Left lung (tissue), 10 donors: ENCODE data around the gene SDK1. TPM values are rescaled to one million over a fixed set of nuclear protein-coding genes. Genes with fewer than 3 reads are reported as not detected.

Source experiments
- ATAC-seq: fragments of 200-7000 bp; cut with Tn5 transposase; one replicate; pipeline ENCODE4 v1.9.1; 2020; ENCODE audit warnings: moderate library complexity
- DNase-seq, 4 donors: peaks; one replicate each; pipeline ENCODE4 v3.0.0-alpha.2; 2013 to 2020
- H3K27ac ChIP-seq, 2 donors: fragments of 200-600 bp; sonication (generic) in 1 of 2; one replicate each; pipeline versions ENCODE4 v1.5.0 to v1.8.0; 2020 to 2021
- H3K27me3 ChIP-seq, 2 donors: fragments of 200-600 bp; sonication (generic) in 1 of 2; one replicate each; pipeline versions ENCODE4 v1.5.0 to v1.8.0; 2020 to 2021
- H3K36me3 ChIP-seq, 2 donors: fragments of 200-600 bp; sonication (generic) in 1 of 2; one replicate each; pipeline versions ENCODE4 v1.5.0 to v1.8.0; 2020 to 2021
- H3K4me1 ChIP-seq, 2 donors: fragments of 200-600 bp; one replicate each; pipeline ENCODE4 v1.8.0; 2021
- H3K4me3 ChIP-seq, 2 donors: fragments of 200-600 bp; sonication (generic) in 1 of 2; one replicate each; pipeline versions ENCODE4 v1.5.0 to v1.8.0; 2020 to 2021; ENCODE audit warnings: mild to moderate bottlenecking in 1 of 2
- H3K9me3 ChIP-seq, 2 donors: fragments of 200-600 bp; sonication (generic) in 1 of 2; one replicate each; pipeline versions ENCODE4 v1.5.0 to v1.8.0; 2020 to 2021
- CTCF ChIP-seq, 2 donors: fragments of 200-600 bp; sonication (generic) in 1 of 2; IDR thresholded peaks; one replicate each; pipeline versions ENCODE4 v1.5.0 to v1.8.0; 2021; ENCODE audit warnings: antibody characterized with exemption in 2 of 2
- intact Hi-C, 2 donors: fragments of 100-400 bp; cut with DNase I; formaldehyde crosslinking; loops; one replicate each; pipeline versions ENCODE4 v1.11.2 to v1.14.2; 2022
- polyA plus RNA-seq, 6 donors: library from polyadenylated mRNA; unstranded; fragments of 120-200 nt; gene quantifications; one replicate each; pipeline ENCODE4 v1.2.1, GENCODE V29; 2013; ENCODE audit not compliant: insufficient read length in 6 of 6
- total RNA-seq, 2 donors: library from RNA; stranded (reverse); fragmentation: NEBNext Ultra II Directional; extraction: Animal tissue kit (Norgen Biotek cat#: 25700); gene quantifications; one replicate each; pipeline ENCODE4 v1.2.1, GENCODE V29; 2021
- donor health status: DM: no; HTN: yes; CAD: no.
- donor health status: DM: no; HTN: no; CAD: no.

Gene SDK1
- total and polyA plus RNA-seq, 8 donors: 5.5 to 17.6 (median 13.0) TPM

GRCh38 chr7:4265676-4266075 lies 964.6 kb downstream of the SDK1 start:
- Histone ChIP-seq H3K4me3 (no peak overlapping the region), H3K27ac (no peak overlapping the region), H3K9me3 (no peaks in the 10 kb centered on the region), H3K36me3 (no peaks in the 10 kb centered on the region), H3K27me3 (peaks cover 0 to 22% of the 10 kb centered on the region in 2 donors), H3K4me1 (no peaks in the 10 kb centered on the region)
- intact Hi-C loops: no loop called here
- TF ChIP-seq CTCF (IDR thresholded peaks at IDR 0.05): no peak
- DNase-seq: no peak
- no peak for ATAC-seq

GRCh38 chr7:4266270-4267040 lies 965.4 kb downstream of the SDK1 start:
- ATAC-seq: no peak
- H3K27me3 ChIP-seq: peaks cover 0 to 22% of the 10 kb centered on the region in 2 donors
- intact Hi-C loops: no loop called here
- no peak overlapping the region for H3K27ac ChIP-seq
- no peaks in the 10 kb centered on the region for H3K4me1 ChIP-seq
- TF ChIP-seq CTCF (IDR thresholded peaks at IDR 0.05): no peak
- H3K4me3 ChIP-seq: no peak overlapping the region
- no peak for DNase-seq
- no peaks in the 10 kb centered on the region for H3K36me3 ChIP-seq
- no peaks in the 10 kb centered on the region for H3K9me3 ChIP-seq

- no peaks in the 10 kb centered on the region for H3K4me1 ChIP-seq
- ATAC-seq: no peak
- peaks cover 0 to 22% of the 10 kb centered on the region in 2 donors for H3K27me3 ChIP-seq
- no peaks in the 10 kb centered on the region for H3K36me3 ChIP-seq
- DNase-seq: peak in 2 of 4 donors; percentile 18 to 33
- H3K4me3 ChIP-seq: no peak overlapping the region
- no peaks in the 10 kb centered on the region for H3K9me3 ChIP-seq
- intact Hi-C loops: no loop called here
- H3K27ac ChIP-seq: no peak overlapping the region
- TF ChIP-seq CTCF (IDR thresholded peaks at IDR 0.05): no peak
These were observed 966.4 kb downstream of the SDK1 start for GRCh38 chr7:4267341-4268039.

- H3K9me3 ChIP-seq: no peaks in the 10 kb centered on the region
- TF ChIP-seq CTCF (IDR thresholded peaks at IDR 0.05): no peak
- no peak for DNase-seq
- no peak overlapping the region for H3K4me3 ChIP-seq
- intact Hi-C loops: no loop called here
- H3K27ac ChIP-seq: no peak overlapping the region
- H3K36me3 ChIP-seq: no peaks in the 10 kb centered on the region
- H3K27me3 ChIP-seq: peaks cover 0 to 22% of the 10 kb centered on the region in 2 donors
- no peak for ATAC-seq
- H3K4me1 ChIP-seq: no peaks in the 10 kb centered on the region
These were observed 967.3 kb downstream of the SDK1 start for GRCh38 chr7:4268040-4268965.
